Stimulated activated naive CD4-positive, alpha-beta T cell treated with Interleukin-2 at 50 U/mL for 16 hours (primary cell): ENCODE data around the gene PROSER2.

ENCODE experiments used
- DNase-seq: peaks from one replicate; lab custom pipeline; 2025; lab: John Stamatoyannopoulos, UW

The PROSER2 gene

GRCh38 chr10:11909618-11910017, 86.5 kb downstream of the PROSER2 start:
- no peak for DNase-seq

DNA sequence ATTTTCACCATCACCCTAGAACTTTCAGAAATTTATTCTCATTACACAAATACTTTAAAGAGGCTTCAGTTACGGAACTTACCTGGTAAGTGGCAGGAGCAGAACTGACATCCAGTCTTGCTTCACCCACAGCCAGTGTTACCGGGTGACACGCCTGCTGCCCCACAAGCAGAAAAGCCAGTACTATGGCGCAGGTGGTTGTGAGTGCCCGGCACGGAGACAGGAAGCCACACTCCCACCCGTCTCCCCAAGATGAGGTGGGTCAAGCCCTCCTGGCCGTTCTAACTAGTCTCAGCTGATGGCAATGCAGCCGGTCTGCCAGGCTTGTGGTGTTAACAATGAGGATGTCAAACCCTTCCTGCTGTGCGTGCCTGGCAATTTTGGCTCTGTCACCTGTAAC, 86.9 kb downstream of the PROSER2 start:
- no peak for DNase-seq

- no peak for DNase-seq
Observed at GRCh38 chr10:11913079-11913641, 90.0 kb downstream of the PROSER2 start.

- no peak for DNase-seq
Observed at GRCh38 chr10:11918384-11918783, 95.2 kb downstream of the PROSER2 start.

GRCh38 chr10:11919271-11919670, 96.1 kb downstream of the PROSER2 start:
- DNase-seq = no peak
